NT2/D1 (cell line): ENCODE data around the gene HIC1.

Experiments
- SUZ12 ChIP-seq: IDR thresholded peaks from 2 replicates; pipeline ENCODE4 v1.6.1; 2011; ENCODE audit not compliant: insufficient read length, insufficient read depth; ENCODE audit errors: extremely low read depth
- YY1 ChIP-seq: IDR thresholded peaks from 2 replicates; pipeline ENCODE4 v1.6.1; 2011; ENCODE audit not compliant: insufficient read length, insufficient read depth
- ZNF274 ChIP-seq: IDR thresholded peaks from 2 replicates; pipeline ENCODE4 v1.6.1; 2011; ENCODE audit warnings: mild to moderate bottlenecking, low read depth, low read length

DNA sequence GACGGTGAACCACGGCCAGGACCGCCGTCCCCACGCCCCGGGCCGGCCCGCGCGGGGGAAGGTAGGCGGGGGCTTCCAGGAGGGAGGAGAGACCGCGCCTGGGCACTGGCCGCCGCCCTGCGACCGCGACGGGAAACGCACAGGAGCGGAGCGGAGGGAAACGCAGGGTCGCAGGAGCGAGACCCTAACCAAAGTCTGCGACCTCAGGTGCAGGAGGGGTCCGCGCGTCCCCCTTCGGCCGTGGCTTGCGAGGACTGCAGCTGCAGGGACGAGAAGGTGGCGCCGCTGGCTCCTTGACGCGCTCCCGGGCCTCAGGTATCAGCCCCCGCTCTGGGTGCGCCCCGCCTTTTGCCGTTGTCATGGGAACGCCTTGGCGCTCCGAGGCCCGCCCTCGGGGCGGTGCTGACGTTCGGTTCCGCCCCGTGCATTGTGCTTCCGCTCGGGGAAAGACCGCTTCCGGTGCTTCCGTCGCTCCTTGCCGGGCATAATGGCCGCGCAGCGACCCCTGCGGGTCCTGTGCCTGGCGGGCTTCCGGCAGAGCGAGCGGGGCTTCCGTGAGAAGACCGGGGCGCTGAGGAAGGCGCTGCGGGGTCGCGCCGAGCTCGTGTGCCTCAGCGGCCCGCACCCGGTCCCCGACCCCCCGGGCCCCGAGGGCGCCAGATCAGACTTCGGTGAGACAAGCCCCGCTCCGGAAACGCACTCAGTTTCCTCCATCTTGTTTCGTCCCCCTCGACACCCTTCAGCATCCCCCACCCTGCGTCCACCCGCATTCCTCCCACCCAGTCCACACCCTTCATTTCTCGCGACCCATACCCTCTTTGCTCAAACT lies 13.1 kb upstream of the HIC1 start, which contains the start of gene OVCA2:
- TF ChIP-seq SUZ12, result no peak
- TF ChIP-seq YY1, result peak; percentile 72
- TF ChIP-seq ZNF274, result no peak
